Measurements from ENCODE around the gene COMMD10. TPM values are rescaled to one million over a fixed set of nuclear protein-coding genes. Genes with fewer than 3 reads are reported as not detected.

The COMMD10 gene
- total and polyA plus RNA-seq, 2 of the 8 experiments (the other 6 are each of a cell fraction or from before 2014, with no cell fraction given) = 16.5 to 43.4 TPM

DNA sequence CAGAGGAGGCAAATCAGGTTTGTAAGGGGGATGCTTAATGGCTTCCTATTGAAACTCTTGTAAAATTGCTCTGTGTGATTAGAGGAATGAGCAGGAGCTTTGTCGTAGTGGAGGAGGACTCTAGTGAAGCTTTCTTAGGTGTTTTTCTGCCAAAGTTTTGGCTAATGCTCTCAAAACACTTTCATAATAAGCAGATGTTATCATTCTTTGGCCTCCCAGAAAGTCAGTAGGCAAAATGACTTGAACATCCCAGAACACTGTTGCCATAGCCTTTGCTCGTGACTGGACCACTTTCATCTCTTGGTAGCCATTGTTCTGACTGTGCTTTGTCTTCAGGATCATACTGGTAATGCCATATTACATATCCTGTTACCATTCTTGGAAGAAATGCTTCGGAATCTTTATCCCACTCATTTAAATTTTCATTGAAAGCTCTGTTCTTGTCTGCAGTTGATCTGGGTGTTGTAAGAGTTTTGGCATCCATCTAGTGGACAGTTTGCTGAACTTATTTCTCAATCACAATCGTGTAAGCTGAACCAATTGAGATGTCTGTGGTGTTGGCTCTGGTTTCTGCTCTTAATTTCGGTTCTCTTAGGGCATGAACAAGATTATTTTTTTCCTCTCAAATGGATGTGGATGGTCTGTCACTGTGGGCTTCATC lies 187.6 kb downstream of the COMMD10 start:
- Histone ChIP-seq H2BK15ac (ENCODE audit: low read length) (no peak overlapping the region), H2BK120ac (replicated peaks; ENCODE audit: low read depth, low read length) (no peak overlapping the region), H3K9ac (replicated peaks in 1 of 4; ENCODE audit: extremely low read depth in 1 of 4, low read depth in 3 of 4, low read length in 3 of 4) (no peak overlapping the region), H4K20me1 (replicated peaks in 1 of 2; ENCODE audit: control insufficient read depth in 1 of 2, insufficient read depth in 2 of 2, low read length in 2 of 2) (no peaks in the 10 kb centered on the region), H3K9me3 (ENCODE audit: insufficient read depth in 2 of 2, low read depth in 1 of 2, low read length in 1 of 2) (peaks cover 0 to 4% of the 10 kb centered on the region in 2 experiments; a peak in 1 of 4 replicates), H2BK5ac (ENCODE audit: low read depth, low read length) (no peak overlapping the region), H3K27me3 (replicated peaks in 1 of 4; ENCODE audit: control insufficient read depth in 3 of 4, extremely low read depth in 1 of 4, insufficient read depth in 3 of 4, low read length in 3 of 4) (no peaks in the 10 kb centered on the region), H4K5ac (ENCODE audit: insufficient read length, low read depth, low read length) (no peak overlapping the region), H3K4me1 (replicated peaks in 1 of 4; ENCODE audit: control insufficient read depth in 3 of 4, insufficient read depth in 4 of 4, low read length in 3 of 4) (no peaks in the 10 kb centered on the region), H3K23me2 (ENCODE audit: low read depth, low read length) (no peaks in the 10 kb centered on the region), H3K36me3 (ENCODE audit: control insufficient read depth in 2 of 4, insufficient read depth in 4 of 4, low read length in 3 of 4) (no peaks in the 10 kb centered on the region; a peak in 1 of 8 replicates), H3K4me2 (ENCODE audit: insufficient read depth in 1 of 2, low read depth in 2 of 2, low read length in 2 of 2) (no peak overlapping the region), H3K4ac (replicated peaks; ENCODE audit: insufficient read length, low read depth, low read length) (no peak overlapping the region), H2BK12ac (ENCODE audit: low read depth, low read length) (no peak overlapping the region), H3K23ac (ENCODE audit: insufficient read length) (no peak overlapping the region), H4K91ac (replicated peaks; ENCODE audit: insufficient read length, low read length) (no peak overlapping the region), H2AK5ac (ENCODE audit: low read depth, low read length) (no peak overlapping the region), H3K27ac (ENCODE audit: low read depth, low read length) (no peak overlapping the region), H2AFZ (ENCODE audit: low read length) (no peak overlapping the region), H3K56ac (replicated peaks; ENCODE audit: insufficient read length, low read depth, low read length) (no peak overlapping the region), H3K79me1 (ENCODE audit: low read depth, low read length) (no peaks in the 10 kb centered on the region), H2BK20ac (ENCODE audit: low read length) (no peak overlapping the region), H3K79me2 (ENCODE audit: control insufficient read depth in 1 of 2, insufficient read depth in 2 of 2, low read length in 2 of 2) (no peaks in the 10 kb centered on the region), H3K18ac (ENCODE audit: extremely low read depth, low read length) (no peak overlapping the region), H3K4me3 (ENCODE audit: extremely low read depth in 1 of 4, insufficient read depth in 2 of 4, low read depth in 3 of 4, low read length in 4 of 4) (no peak overlapping the region), H4K8ac (ENCODE audit: extremely low read depth, insufficient read depth, low read length) (no peak overlapping the region), H3K14ac (ENCODE audit: insufficient read length) (no peak overlapping the region)
- WGBS, 2 experiments (ENCODE audit: extremely low coverage in 1 of 2, insufficient coverage in 1 of 2, insufficient read length in 1 of 2, insufficient replicate concordance in 2 of 2, low coverage in 1 of 2, low lambda C conversion rate in 2 of 2, missing lambda C conversion rate in 1 of 2) = 87% methylated on average over 5 of the region's 5 CpGs; no CpG with 5 or more reads in 1 of the 2 experiments
- ChIA-PET POLR2A (ENCODE audit: partially characterized antibody) (no interaction called here), CTCF (ENCODE audit: partially characterized antibody) (interaction anchor here (0.6 to 1.4 kb wide), 5 partner anchors 9 to 135 kb away, joined by 3 to 6 read pairs (median 3); no protein-coding TSS in a partner anchor)
- DNase-seq (ENCODE audit: low read depth in 1 of 2, low spot score in 2 of 2) (no peak), FAIRE-seq (no peak)
- TF ChIP-seq EZH2 (IDR thresholded peaks at IDR 0.05; ENCODE audit: low read depth, low read length, severe bottlenecking) (no peak), SIX5 (IDR thresholded peaks at IDR 0.05; ENCODE audit: low read depth, low read length) (no peak), RAD21 (IDR thresholded peaks at IDR 0.05 in 1 of 2, conservative IDR thresholded peaks at IDR 0.05 in 1 of 2; ENCODE audit: low read depth in 2 of 2, low read length in 2 of 2) (peak in 1 of 2 experiments; percentile 22; a peak in 1 of 4 replicates), PHF8 (conservative IDR thresholded peaks at IDR 0.05; ENCODE audit: low read depth, low read length) (no peak)

Measured in H1 (cell line).